Hepatocyte (in vitro differentiated cells): ENCODE measurements around the gene ATP13A1. TPM values are rescaled to one million over a fixed set of nuclear protein-coding genes. Genes with fewer than 3 reads are reported as not detected.
"Not testable (repeated sequence)": the region's sequence is repeated elsewhere in the genome, so short reads cannot be mapped to it uniquely, and the experiment has no call there.

Experiments used
- DNase-seq: peaks from one replicate; pipeline ENCODE4 v3.0.0-alpha.2; 2016; ENCODE audit warnings: low spot score
- H2AFZ ChIP-seq: fragments of 200-600 bp; sonication (generic); 2 replicates; pipeline ENCODE4 v1.6.0; 2016; ENCODE audit warnings: antibody characterized with exemption, mild to moderate bottlenecking
- H3K27ac ChIP-seq: fragments of 200-600 bp; sonication (generic); 2 replicates; pipeline ENCODE4 v1.5.1; 2016; ENCODE audit warnings: mild to moderate bottlenecking
- H3K27me3 ChIP-seq: fragments of 200-600 bp; sonication (generic); 2 replicates; pipeline ENCODE4 v1.6.1; 2016
- H3K36me3 ChIP-seq: fragments of 200-600 bp; sonication (generic); replicated peaks from 2 replicates; pipeline ENCODE4 v1.5.1; 2016; ENCODE audit warnings: low read depth; ENCODE audit not compliant: insufficient read depth
- H3K4me1 ChIP-seq: fragments of 200-600 bp; sonication (generic); 2 replicates; pipeline ENCODE4 v1.5.1; 2016; ENCODE audit warnings: mild to moderate bottlenecking, moderate library complexity; ENCODE audit not compliant: insufficient read depth
- H3K4me2 ChIP-seq: fragments of 200-600 bp; sonication (generic); 2 replicates; pipeline ENCODE4 v1.6.0; 2016
- H3K4me3 ChIP-seq: fragments of 200-600 bp; sonication (generic); 2 replicates; pipeline ENCODE4 v1.5.1; 2016; ENCODE audit warnings: mild to moderate bottlenecking
- H3K79me2 ChIP-seq: fragments of 200-600 bp; sonication (generic); 2 replicates; pipeline ENCODE4 v1.6.0; 2017; ENCODE audit warnings: mild to moderate bottlenecking
- H3K9me2 ChIP-seq: fragments of 200-600 bp; sonication (generic); replicated peaks from 2 replicates; pipeline ENCODE4 v1.6.0; 2017; ENCODE audit warnings: mild to moderate bottlenecking; ENCODE audit not compliant: insufficient read depth
- H3K9me3 ChIP-seq: fragments of 200-600 bp; sonication (generic); 2 replicates; pipeline ENCODE4 v1.5.1; 2016; ENCODE audit warnings: low read depth, mild to moderate bottlenecking
- H4K20me1 ChIP-seq: fragments of 200-600 bp; sonication (generic); 2 replicates; pipeline ENCODE4 v1.6.0; 2016; ENCODE audit warnings: mild to moderate bottlenecking; ENCODE audit not compliant: insufficient read depth, poor library complexity, severe bottlenecking
- CTCF ChIP-seq: fragments of 200-600 bp; sonication (generic); IDR thresholded peaks from 2 replicates; pipeline ENCODE4 v1.5.1; 2016; ENCODE audit warnings: antibody characterized with exemption, mild to moderate bottlenecking; ENCODE audit not compliant: poor library complexity
- EZH2 ChIP-seq: fragments of 200-600 bp; sonication (generic); IDR thresholded peaks from 2 replicates; pipeline ENCODE4 v1.6.1; 2016; ENCODE audit warnings: antibody characterized with exemption, mild to moderate bottlenecking, borderline replicate concordance
- EZH2phosphoT487 ChIP-seq: fragments of 200-600 bp; sonication (generic); IDR thresholded peaks from one replicate; pipeline ENCODE4 v1.6.1; 2018; ENCODE audit warnings: antibody characterized with exemption, mild to moderate bottlenecking, low read depth, moderate library complexity; ENCODE audit not compliant: unreplicated experiment, severe bottlenecking
- WGBS: methylation state at CpG from one replicate; pipeline ENCODE4 v1.1.6; 2016; ENCODE audit warnings: low lambda C conversion rate; ENCODE audit errors: missing lambda C conversion rate; 5-methylcytosine and 5-hydroxymethylcytosine counted together
- polyA plus RNA-seq: library from polyadenylated mRNA; unstranded; fragments of >200 nt; fragmentation: Nextera tagmentation; extraction: Ambion mirVana; gene quantifications from 2 replicates; pipeline ENCODE4 v1.2.1, GENCODE V29; 2016
- small RNA-seq: library from RNA; depleted of rRNA; stranded (forward); fragments of <200 nt; gene quantifications from one replicate; pipeline ENCODE3, GENCODE V24; 2014
- total RNA-seq: library from RNA; depleted of rRNA; stranded (reverse); fragments of >200 nt; gene quantifications from 2 replicates; pipeline ENCODE4 v1.2.3, GENCODE V29; 2014

ATP13A1 gene
- total and polyA plus RNA-seq, 2 experiments from 2014 or later = 97.5 to 113 TPM

- no peaks in the 10 kb centered on the region for H3K27me3 ChIP-seq
- no peak overlapping the region for H3K27ac ChIP-seq
- H3K4me2 ChIP-seq = no peak overlapping the region
- H3K79me2 ChIP-seq = no peaks in the 10 kb centered on the region
- no peaks in the 10 kb centered on the region for H3K36me3 ChIP-seq
- no peaks in the 10 kb centered on the region for H4K20me1 ChIP-seq
- no peak overlapping the region for H3K4me3 ChIP-seq
- DNase-seq = no peak
- no peaks in the 10 kb centered on the region for H3K9me3 ChIP-seq
- TF ChIP-seq EZH2phosphoT487 = no peak
- no peak for TF ChIP-seq CTCF
- TF ChIP-seq EZH2 = no peak
- H2AFZ ChIP-seq = no peak overlapping the region
- no peaks in the 10 kb centered on the region for H3K4me1 ChIP-seq
- H3K9me2 ChIP-seq = no peaks in the 10 kb centered on the region
- WGBS = 84% methylated on average over 1 of the region's 1 CpG
Observed at GRCh38 chr19:19600793-19601330, 62.6 kb downstream of the ATP13A1 start.

DNA sequence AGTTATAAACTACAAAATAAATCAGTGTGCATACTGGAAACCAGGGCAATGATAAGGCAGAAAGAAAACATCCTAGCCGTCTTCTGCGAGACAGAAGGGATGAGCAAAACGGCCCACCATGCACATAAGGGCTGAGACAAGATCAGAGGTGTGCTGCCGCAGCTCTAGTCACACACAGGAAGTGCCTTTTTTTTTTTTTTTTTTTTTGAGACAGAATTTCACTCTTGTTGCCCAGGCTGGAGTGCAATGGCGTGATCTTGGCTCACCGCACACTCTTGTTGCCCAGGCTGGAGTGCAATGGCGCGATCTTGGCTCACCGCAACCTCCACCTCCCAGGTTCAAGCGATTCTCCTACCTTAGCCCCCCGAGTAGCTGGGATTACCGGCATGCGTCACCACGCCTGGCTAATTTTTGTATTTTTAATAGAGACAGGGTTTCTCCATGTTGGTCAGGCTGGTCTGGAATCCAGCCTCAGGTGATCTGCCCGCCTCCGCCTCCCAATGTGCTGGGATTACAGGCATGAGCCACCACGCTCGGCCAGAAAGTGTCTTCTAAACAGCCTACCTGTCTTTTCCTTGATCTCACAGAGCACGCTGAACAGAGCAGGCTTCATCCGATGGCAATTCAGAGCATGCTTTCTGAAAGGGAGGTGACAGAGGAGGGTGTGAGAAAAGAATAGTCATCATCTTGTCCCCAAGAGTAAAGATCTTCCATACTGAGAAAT lies 64.6 kb downstream of the ATP13A1 start:
- H3K27me3 ChIP-seq, H4K20me1 ChIP-seq, H3K4me2 ChIP-seq, H3K9me2 ChIP-seq, H3K79me2 ChIP-seq, H3K4me1 ChIP-seq, H3K9me3 ChIP-seq, DNase-seq, H3K4me3 ChIP-seq, H2AFZ ChIP-seq, H3K27ac ChIP-seq, H3K36me3 ChIP-seq: not testable (repeated sequence)
- whole genome bisulfite sequencing = 94% methylated on average over 19 of the region's 20 CpGs

- Histone ChIP-seq H3K27ac (no peak overlapping the region), H3K4me3 (no peak overlapping the region), H4K20me1 (no peaks in the 10 kb centered on the region), H3K4me1 (no peaks in the 10 kb centered on the region), H3K9me2 (no peaks in the 10 kb centered on the region), H3K9me3 (no peaks in the 10 kb centered on the region), H3K36me3 (no peaks in the 10 kb centered on the region), H2AFZ (no peak overlapping the region), H3K79me2 (no peaks in the 10 kb centered on the region), H3K4me2 (no peak overlapping the region), H3K27me3 (no peaks in the 10 kb centered on the region)
- no peak for DNase-seq
- TF ChIP-seq CTCF (no peak), EZH2phosphoT487 (no peak), EZH2 (no peak)
- WGBS = 96% methylated on average over 8 of the region's 8 CpGs
Observed at GRCh38 chr19:19597809-19598306, 65.6 kb downstream of the ATP13A1 start.

Small RNA genes lying within 50 kb of the gene (small RNA-seq; reads per million reads assigned to genes)
- gene AC011458.2 = not detected

Other genes starting within 250 kb of the ATP13A1 start
- gene TSSK6, start 148.1 kb downstream of the ATP13A1 start, total RNA-seq = 0.87 and 1.1 TPM in 2 replicates
- 1.3 TPM in 1 of 2 replicates, not detected in the other for gene TSSK6, start 148.1 kb downstream of the ATP13A1 start, polyA plus RNA-seq
- gene NDUFA13, start 147.5 kb downstream of the ATP13A1 start, total RNA-seq = 46.3 and 80.4 TPM in 2 replicates
- gene NDUFA13, start 147.5 kb downstream of the ATP13A1 start, polyA plus RNA-seq = 598 and 615 TPM in 2 replicates
- gene YJEFN3, start 134.8 kb downstream of the ATP13A1 start, total RNA-seq = 0.72 and 3.0 TPM in 2 replicates
- gene YJEFN3, start 134.8 kb downstream of the ATP13A1 start, polyA plus RNA-seq = 12.5 and 14.0 TPM in 2 replicates
- 5.4 and 5.7 TPM in 2 replicates for gene CILP2, start 125.4 kb downstream of the ATP13A1 start, total RNA-seq
- gene CILP2, start 125.4 kb downstream of the ATP13A1 start, polyA plus RNA-seq = 16.5 and 22.5 TPM in 2 replicates
- 0.64 and 3.2 TPM in 2 replicates for gene PBX4, start 45.0 kb downstream of the ATP13A1 start, total RNA-seq
- 2.5 and 4.3 TPM in 2 replicates for gene PBX4, start 45.0 kb downstream of the ATP13A1 start, polyA plus RNA-seq
- 11.5 and 20.1 TPM in 2 replicates for gene LPAR2, start 35.5 kb downstream of the ATP13A1 start, total RNA-seq
- gene LPAR2, start 35.5 kb downstream of the ATP13A1 start, polyA plus RNA-seq = 33.1 and 42.6 TPM in 2 replicates
- 4.5 and 5.6 TPM in 2 replicates for gene GMIP, start 20.0 kb downstream of the ATP13A1 start, total RNA-seq
- 11.4 and 13.0 TPM in 2 replicates for gene GMIP, start 20.0 kb downstream of the ATP13A1 start, polyA plus RNA-seq
- gene ZNF101, start 5.2 kb upstream of the ATP13A1 start, total RNA-seq = 3.3 and 5.9 TPM in 2 replicates
- gene ZNF101, start 5.2 kb upstream of the ATP13A1 start, polyA plus RNA-seq = 3.6 and 5.1 TPM in 2 replicates
- 7.3 and 7.5 TPM in 2 replicates for gene ZNF14, start 69.4 kb upstream of the ATP13A1 start, total RNA-seq
- 3.9 and 4.6 TPM in 2 replicates for gene ZNF14, start 69.4 kb upstream of the ATP13A1 start, polyA plus RNA-seq
- 27.7 and 47.1 TPM in 2 replicates for gene ZNF506, start 158.1 kb upstream of the ATP13A1 start, total RNA-seq
- gene ZNF506, start 158.1 kb upstream of the ATP13A1 start, polyA plus RNA-seq = 9.9 and 16.4 TPM in 2 replicates
- gene ZNF253, start 202.2 kb upstream of the ATP13A1 start, total RNA-seq = 12.3 and 16.2 TPM in 2 replicates
- gene ZNF253, start 202.2 kb upstream of the ATP13A1 start, polyA plus RNA-seq = 5.0 and 7.1 TPM in 2 replicates
- gene ZNF93, start 237.3 kb upstream of the ATP13A1 start, total RNA-seq = 11.8 and 15.6 TPM in 2 replicates
- gene ZNF93, start 237.3 kb upstream of the ATP13A1 start, polyA plus RNA-seq = 3.6 and 9.1 TPM in 2 replicates